ENCODE results near the gene TTC22. TPM values are rescaled to one million over a fixed set of nuclear protein-coding genes. Genes with fewer than 3 reads are reported as not detected.

The TTC22 gene
- total RNA-seq, 1 donor from 2014 or later = not detected

DNA sequence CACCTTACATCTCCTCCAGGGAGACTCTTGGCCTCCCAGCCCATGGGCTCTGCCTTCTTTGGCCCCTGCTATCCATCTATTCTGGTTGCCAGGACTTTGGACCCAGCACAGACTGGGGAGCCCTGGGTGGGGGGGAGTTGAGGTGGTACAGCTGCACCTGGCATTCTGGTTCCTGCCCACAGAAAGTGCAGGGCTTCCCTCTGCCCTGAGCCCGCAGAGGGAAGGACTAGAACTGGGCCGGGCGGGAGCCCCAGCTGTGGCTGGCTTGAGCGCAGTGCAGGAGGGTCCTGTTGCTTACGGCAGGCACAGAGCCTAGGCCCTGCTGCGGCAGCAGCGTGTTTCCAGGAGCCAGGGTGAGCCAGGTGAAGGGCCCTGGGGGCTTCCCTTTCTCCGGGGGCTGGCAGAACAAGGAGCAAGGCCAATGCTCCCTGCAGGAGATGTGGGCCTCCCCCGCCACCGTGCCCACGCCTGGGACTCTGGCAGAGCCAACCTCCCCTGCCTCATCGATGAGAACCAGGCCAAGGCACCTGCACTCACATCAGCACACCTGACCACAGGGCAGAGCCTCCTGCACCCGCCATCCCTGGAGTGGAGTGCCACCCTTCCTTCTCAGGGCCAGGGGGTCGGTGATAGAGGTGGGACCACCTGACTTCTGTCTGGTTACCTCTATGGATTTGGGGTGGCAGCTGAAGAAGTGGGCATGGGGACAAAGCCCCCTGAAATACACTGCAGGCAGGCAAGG is 52.9 kb downstream of the TTC22 start:
- Mint-ChIP-seq H3K4me1 (ENCODE audit: unreplicated experiment) (peaks cover 3% of the 10 kb centered on the region), H3K4me3 (ENCODE audit: unreplicated experiment) (no peak overlapping the region), H3K27ac (ENCODE audit: unreplicated experiment) (no peak overlapping the region), H3K36me3 (ENCODE audit: low read depth, unreplicated experiment) (peaks cover 10% of the 10 kb centered on the region), H3K9me3 (ENCODE audit: unreplicated experiment) (no peaks in the 10 kb centered on the region), H3K27me3 (ENCODE audit: unreplicated experiment) (peaks cover 8% of the 10 kb centered on the region)
- DNase-seq (ENCODE audit: low spot score) = no peak
- no peak for TF ChIP-seq CTCF (IDR thresholded peaks at IDR 0.05; ENCODE audit: unreplicated experiment)

DNA sequence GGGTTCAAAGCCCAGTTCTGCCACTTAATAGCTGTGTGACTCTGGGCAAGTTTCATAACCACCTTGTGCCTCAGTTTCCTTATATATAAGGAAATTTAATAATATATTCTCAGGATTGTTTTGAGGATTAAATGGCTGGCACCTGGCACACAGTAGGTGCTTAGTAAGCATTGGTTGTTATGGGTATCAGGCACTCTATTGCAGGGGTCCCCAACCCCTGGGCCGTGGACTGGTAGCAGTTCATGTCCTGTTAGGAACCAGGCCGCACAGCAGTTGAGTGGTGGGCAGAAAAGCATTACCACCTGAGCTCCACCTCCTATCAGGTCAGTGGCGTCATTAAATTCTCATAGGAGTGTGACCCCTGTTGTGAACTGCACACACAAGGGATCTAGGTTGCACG is 55.3 kb downstream of the TTC22 start:
- H3K4me1 Mint-ChIP-seq (ENCODE audit: unreplicated experiment) = no peaks in the 10 kb centered on the region
- no peak overlapping the region for H3K4me3 Mint-ChIP-seq (ENCODE audit: unreplicated experiment)
- TF ChIP-seq CTCF (IDR thresholded peaks at IDR 0.05; ENCODE audit: unreplicated experiment) = no peak
- H3K27ac Mint-ChIP-seq (ENCODE audit: unreplicated experiment) = no peak overlapping the region
- no peaks in the 10 kb centered on the region for H3K9me3 Mint-ChIP-seq (ENCODE audit: unreplicated experiment)
- peaks cover 22% of the 10 kb centered on the region for H3K36me3 Mint-ChIP-seq (ENCODE audit: low read depth, unreplicated experiment)
- H3K27me3 Mint-ChIP-seq (ENCODE audit: unreplicated experiment) = peaks cover 8% of the 10 kb centered on the region
- DNase-seq (ENCODE audit: low spot score) = no peak

- DNase-seq (ENCODE audit: low spot score) = no peak
Measured at GRCh38 chr1:54745274-54745673, 55.8 kb downstream of the TTC22 start.

DNA sequence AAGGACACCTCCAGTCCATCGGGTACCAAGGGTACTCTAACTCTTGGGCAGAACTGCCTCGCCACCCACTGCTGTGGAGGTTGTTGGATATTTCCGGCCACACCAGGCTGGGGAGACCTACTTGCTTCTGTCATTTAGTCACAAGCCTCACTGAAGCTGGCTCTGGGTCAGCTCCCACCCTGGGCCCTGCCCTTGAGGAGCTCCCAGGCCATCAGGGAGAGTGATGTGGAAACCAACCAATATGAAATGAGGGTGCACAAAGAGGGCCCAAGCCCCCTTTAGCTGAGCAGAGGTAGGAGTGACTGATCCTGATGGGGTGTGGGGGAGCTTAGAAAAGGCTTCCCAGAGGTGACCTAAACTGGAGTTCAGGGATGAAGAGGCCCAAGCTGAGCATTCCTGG is 56.4 kb downstream of the TTC22 start:
- H3K27ac Mint-ChIP-seq (ENCODE audit: unreplicated experiment) = no peak overlapping the region
- H3K4me3 Mint-ChIP-seq (ENCODE audit: unreplicated experiment) = no peak overlapping the region
- peaks cover 5% of the 10 kb centered on the region for H3K27me3 Mint-ChIP-seq (ENCODE audit: unreplicated experiment)
- peaks cover 27% of the 10 kb centered on the region for H3K36me3 Mint-ChIP-seq (ENCODE audit: low read depth, unreplicated experiment)
- no peaks in the 10 kb centered on the region for H3K9me3 Mint-ChIP-seq (ENCODE audit: unreplicated experiment)
- no peak for TF ChIP-seq CTCF (IDR thresholded peaks at IDR 0.05; ENCODE audit: unreplicated experiment)
- H3K4me1 Mint-ChIP-seq (ENCODE audit: unreplicated experiment) = no peaks in the 10 kb centered on the region
- no peak for DNase-seq (ENCODE audit: low spot score)

More at GRCh38 chr1:54745274-54745673, 55.8 kb downstream of the TTC22 start:
- Mint-ChIP-seq H3K27ac (ENCODE audit: unreplicated experiment) (no peak overlapping the region), H3K36me3 (ENCODE audit: low read depth, unreplicated experiment) (peaks cover 24% of the 10 kb centered on the region), H3K4me1 (ENCODE audit: unreplicated experiment) (no peaks in the 10 kb centered on the region), H3K9me3 (ENCODE audit: unreplicated experiment) (no peaks in the 10 kb centered on the region), H3K27me3 (ENCODE audit: unreplicated experiment) (peaks cover 8% of the 10 kb centered on the region), H3K4me3 (ENCODE audit: unreplicated experiment) (peak overlapping the region; percentile 21)
- no peak for TF ChIP-seq CTCF (IDR thresholded peaks at IDR 0.05; ENCODE audit: unreplicated experiment)

DNA sequence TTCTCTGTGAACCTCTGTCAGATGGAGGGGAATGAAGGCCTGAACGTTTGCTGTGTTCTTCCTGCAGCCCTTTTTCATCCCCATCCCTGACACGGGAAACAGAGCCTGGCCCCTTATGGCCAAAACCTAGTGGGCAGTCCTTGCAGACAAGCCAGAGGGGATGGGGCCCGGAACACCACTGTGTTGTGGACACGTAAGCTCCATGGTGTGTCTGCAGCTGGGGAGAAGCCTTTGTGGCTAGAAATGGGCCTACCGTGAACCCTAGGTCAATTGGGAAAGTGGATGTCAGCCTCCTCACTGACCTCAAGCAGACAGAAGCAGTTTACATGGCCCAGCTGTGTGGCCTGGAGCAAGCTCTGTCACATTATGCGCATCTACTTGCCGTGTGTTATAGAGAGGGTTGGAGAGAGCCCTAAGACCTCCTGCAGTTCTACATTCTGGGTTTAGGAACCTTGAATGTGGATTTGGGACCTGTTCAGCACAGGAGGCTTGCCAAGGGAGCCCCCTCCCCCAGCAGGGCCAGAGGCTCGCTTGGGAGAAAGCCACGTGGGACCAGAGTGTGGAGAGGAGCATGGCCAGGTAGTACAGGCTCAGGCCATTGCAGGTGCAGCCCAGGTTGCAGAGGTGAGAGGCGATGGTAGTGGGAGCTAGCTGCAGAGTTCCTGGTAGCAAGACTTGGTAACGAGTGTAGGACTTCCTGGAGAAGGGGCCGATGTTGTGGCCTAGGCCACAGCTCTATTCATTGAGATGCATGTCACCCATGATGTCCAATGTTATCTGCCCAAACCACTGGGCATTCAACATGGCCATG is 57.5 kb downstream of the TTC22 start:
- peaks cover 33% of the 10 kb centered on the region for H3K36me3 Mint-ChIP-seq (ENCODE audit: low read depth, unreplicated experiment)
- no peaks in the 10 kb centered on the region for H3K9me3 Mint-ChIP-seq (ENCODE audit: unreplicated experiment)
- H3K4me3 Mint-ChIP-seq (ENCODE audit: unreplicated experiment) = no peak overlapping the region
- no peak overlapping the region for H3K27ac Mint-ChIP-seq (ENCODE audit: unreplicated experiment)
- H3K4me1 Mint-ChIP-seq (ENCODE audit: unreplicated experiment) = no peaks in the 10 kb centered on the region
- no peak for TF ChIP-seq CTCF (IDR thresholded peaks at IDR 0.05; ENCODE audit: unreplicated experiment)
- peaks cover 2% of the 10 kb centered on the region for H3K27me3 Mint-ChIP-seq (ENCODE audit: unreplicated experiment)
- no peak for DNase-seq (ENCODE audit: low spot score)

Data from endothelial cell (in vitro differentiated cells).